BE2C (cell line): ENCODE results near the gene RRP8.

Experiments
- DNase-seq: peaks from one replicate; pipeline ENCODE4 v3.0.0-alpha.2; 2020
- H3K27me3 ChIP-seq: fragments of 250-450 bp; sonication (Bioruptor Pico); 2 replicates; pipeline ENCODE4 v1.5.1; 2020; ENCODE audit warnings: mild to moderate bottlenecking
- H3K36me3 ChIP-seq: fragments of 250-450 bp; sonication (Bioruptor Pico); 2 replicates; pipeline ENCODE4 v1.5.1; 2020; ENCODE audit warnings: mild to moderate bottlenecking
- H3K4me1 ChIP-seq: fragments of 250-450 bp; sonication (Bioruptor Pico); 2 replicates; pipeline ENCODE4 v1.5.1; 2020
- H3K4me3 ChIP-seq: 2 replicates; pipeline ENCODE4 v1.5.1; 2011; ENCODE audit warnings: low read depth, low read length
- H3K9me3 ChIP-seq: fragments of 250-450 bp; sonication (Bioruptor Pico); 2 replicates; pipeline ENCODE4 v1.5.1; 2020
- CTCF ChIP-seq: IDR thresholded peaks from 2 replicates; pipeline ENCODE4 v1.5.1; 2012; ENCODE audit warnings: mild to moderate bottlenecking, low read depth, low read length

Gene RRP8

DNA sequence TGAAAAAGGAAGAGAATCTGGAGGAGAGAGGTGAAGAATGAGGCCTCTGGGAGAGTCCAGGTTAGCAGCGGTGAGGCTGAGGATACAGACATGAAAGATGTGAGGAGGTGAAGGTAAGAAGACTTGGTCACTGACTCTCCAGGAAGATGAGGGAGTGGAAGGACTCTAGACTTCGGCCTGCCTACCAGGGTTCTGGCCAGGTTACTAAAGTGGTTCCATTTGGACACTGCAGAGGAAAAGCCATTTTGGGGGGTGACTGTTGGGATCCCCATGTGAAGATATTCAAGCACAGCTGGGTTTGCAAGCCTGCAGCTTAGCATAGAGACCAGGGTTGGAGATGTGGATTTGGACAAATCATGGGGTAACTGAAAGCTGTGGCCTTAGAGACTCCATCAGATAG lies 44.4 kb upstream of the RRP8 start:
- no peaks in the 10 kb centered on the region for H3K27me3 ChIP-seq
- H3K4me3 ChIP-seq: no peak overlapping the region
- H3K9me3 ChIP-seq: no peaks in the 10 kb centered on the region
- no peaks in the 10 kb centered on the region for H3K36me3 ChIP-seq
- no peak for DNase-seq
- no peak for TF ChIP-seq CTCF
- H3K4me1 ChIP-seq: no peaks in the 10 kb centered on the region; the same call in 1 of the 2 replicates

DNA sequence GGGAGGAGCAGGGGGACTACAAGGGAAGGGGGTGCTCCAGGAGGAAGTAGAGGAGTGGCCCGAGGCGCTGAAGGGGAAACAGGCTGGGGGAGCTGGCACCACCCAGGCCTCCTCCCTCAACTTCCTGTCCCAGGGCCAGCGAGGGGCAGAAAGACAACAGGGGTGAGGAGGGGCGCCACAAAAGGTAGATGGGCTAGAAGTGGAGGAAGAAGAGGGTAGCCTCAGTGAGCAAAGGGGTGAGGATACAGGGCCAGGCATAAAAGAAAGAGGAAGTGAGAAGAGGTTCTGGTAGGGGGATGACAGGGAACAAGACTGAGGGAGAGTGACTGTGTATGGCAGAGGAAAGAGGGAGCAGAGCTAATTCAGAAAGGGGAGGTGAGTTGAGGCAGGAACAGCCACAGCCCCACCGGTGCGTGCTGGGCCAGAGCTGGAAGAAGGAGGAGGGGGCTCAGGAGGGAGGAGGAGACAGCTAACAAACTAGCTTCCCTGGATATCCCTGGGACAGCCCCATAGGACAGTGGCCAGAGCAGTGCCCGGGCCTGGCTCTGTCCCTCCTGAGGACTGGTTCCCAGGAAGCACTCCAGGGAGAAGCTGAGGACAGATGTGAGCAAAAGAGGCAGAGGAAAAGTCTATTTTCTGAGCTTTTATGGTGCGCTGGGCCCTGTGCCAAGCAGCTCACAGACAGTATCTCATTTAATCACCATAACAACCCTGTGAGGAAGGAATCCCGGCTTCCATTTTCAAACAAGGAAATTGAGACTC lies 43.7 kb upstream of the RRP8 start:
- no peak overlapping the region for H3K4me3 ChIP-seq
- no peak for DNase-seq
- no peaks in the 10 kb centered on the region for H3K36me3 ChIP-seq
- H3K9me3 ChIP-seq: no peaks in the 10 kb centered on the region
- TF ChIP-seq CTCF: no peak
- H3K27me3 ChIP-seq: no peaks in the 10 kb centered on the region
- H3K4me1 ChIP-seq: no peaks in the 10 kb centered on the region; the same call in 1 of the 2 replicates

DNA sequence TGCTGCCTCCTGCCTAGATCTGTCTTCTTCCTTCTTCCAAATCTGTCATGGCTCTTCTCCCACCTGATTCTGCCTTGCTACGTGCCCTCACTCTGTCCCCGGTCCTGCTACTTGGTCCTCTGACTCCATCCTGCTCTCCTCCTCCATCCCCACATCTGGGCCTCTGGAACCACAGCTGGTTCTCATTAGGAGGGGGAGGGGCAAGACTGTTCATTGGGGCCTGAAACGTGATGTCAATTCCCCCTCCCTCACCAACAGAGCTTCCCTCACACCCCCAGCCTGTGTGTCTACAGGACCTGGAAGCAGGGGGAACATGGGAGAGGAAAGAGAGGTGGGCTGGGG lies 43.1 kb upstream of the RRP8 start:
- TF ChIP-seq CTCF: no peak
- Histone ChIP-seq H3K4me1 (no peaks in the 10 kb centered on the region; the same call in 1 of the 2 replicates), H3K9me3 (no peaks in the 10 kb centered on the region), H3K4me3 (no peak overlapping the region), H3K36me3 (no peaks in the 10 kb centered on the region), H3K27me3 (no peaks in the 10 kb centered on the region)
- peak; percentile 23 for DNase-seq

DNA sequence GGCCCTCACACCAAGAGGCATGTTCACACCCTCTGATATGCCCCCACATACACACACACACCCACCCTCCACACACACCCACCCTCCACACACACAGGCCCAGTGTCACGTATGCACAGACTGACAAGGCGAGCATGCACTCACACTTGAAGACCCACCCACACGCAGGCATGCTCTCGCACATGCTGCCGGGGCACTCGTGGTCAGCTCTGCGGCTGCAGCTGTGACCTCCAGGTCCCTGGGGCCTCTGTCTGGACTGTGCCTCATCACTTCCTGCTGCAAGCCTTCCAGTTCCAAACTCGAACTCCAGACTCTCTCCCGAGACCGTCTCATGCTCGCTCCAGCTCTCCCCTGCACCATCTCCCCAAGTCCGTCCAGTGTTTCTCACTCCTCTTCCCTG lies 42.7 kb upstream of the RRP8 start:
- H3K9me3 ChIP-seq: no peaks in the 10 kb centered on the region
- no peak for DNase-seq
- TF ChIP-seq CTCF: no peak
- no peaks in the 10 kb centered on the region for H3K36me3 ChIP-seq
- H3K27me3 ChIP-seq: no peaks in the 10 kb centered on the region
- no peak overlapping the region for H3K4me3 ChIP-seq
- no peaks in the 10 kb centered on the region; the same call in 1 of the 2 replicates for H3K4me1 ChIP-seq

DNA sequence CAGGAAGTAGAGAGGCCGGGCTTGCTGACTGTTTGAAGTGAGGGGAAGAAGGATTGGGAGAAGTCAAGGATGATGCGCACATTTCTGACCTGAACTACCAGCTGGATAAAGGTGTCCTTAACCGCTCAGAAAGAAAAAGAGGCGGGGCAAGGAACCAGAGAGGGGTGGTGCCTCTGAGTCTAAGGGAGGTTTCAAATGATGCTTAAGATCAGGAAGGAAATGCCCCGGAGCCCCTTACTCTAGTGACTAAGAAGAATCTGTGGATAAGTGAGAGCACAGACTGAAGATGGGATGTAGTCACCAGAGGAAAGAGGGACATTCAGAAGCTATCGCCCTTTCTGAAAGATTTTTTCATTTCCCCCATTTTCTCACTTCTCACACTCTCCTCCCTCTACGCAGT lies 39.5 kb upstream of the RRP8 start:
- no peak for TF ChIP-seq CTCF
- DNase-seq: no peak
- Histone ChIP-seq H3K9me3 (no peaks in the 10 kb centered on the region), H3K4me3 (no peak overlapping the region), H3K36me3 (no peaks in the 10 kb centered on the region), H3K4me1 (no peaks in the 10 kb centered on the region; the same call in 1 of the 2 replicates), H3K27me3 (no peaks in the 10 kb centered on the region)

- TF ChIP-seq CTCF: no peak
- no peaks in the 10 kb centered on the region for H3K27me3 ChIP-seq
- H3K9me3 ChIP-seq: no peaks in the 10 kb centered on the region
- H3K36me3 ChIP-seq: no peaks in the 10 kb centered on the region
- no peak for DNase-seq
- no peak overlapping the region for H3K4me3 ChIP-seq
- no peaks in the 10 kb centered on the region for H3K4me1 ChIP-seq
Measured at GRCh38 chr11:6640985-6641701, 37.7 kb upstream of the RRP8 start.
